Colon (tissue), 2 donors: ENCODE results near the gene RNU5D-1.
"Not testable (repeated sequence)": the region's sequence is repeated elsewhere in the genome, so short reads cannot be mapped to it uniquely, and the experiment has no call there.

Source experiments
- FAIRE-seq: peaks from 2 replicates; lab custom pipeline; 2012; peaks lifted over from hg19 to GRCh38; lab: Jason Lieb, UNC
- donor health status: control.
- donor health status: control.

RNU5D-1 gene

GRCh38 chr1:44730741-44731512 is at the start of gene RNU5D-1:
Gene RNU5D-1 (minus strand): TSS chr1:44731170.
- FAIRE-seq = no peak

- FAIRE-seq = no peak
Observed at GRCh38 chr1:44780583-44781121, 49.7 kb upstream of the RNU5D-1 start.

- no peak for FAIRE-seq
Observed at GRCh38 chr1:44778705-44779576, 48.0 kb upstream of the RNU5D-1 start.

GRCh38 chr1:44777969-44778635 is 47.1 kb upstream of the RNU5D-1 start:
- no peak for FAIRE-seq

GRCh38 chr1:44777547-44777946 is 46.6 kb upstream of the RNU5D-1 start:
- FAIRE-seq = no peak

- FAIRE-seq = no peak
Observed at GRCh38 chr1:44776730-44777068, 45.7 kb upstream of the RNU5D-1 start.

GRCh38 chr1:44775930-44776729 is 45.2 kb upstream of the RNU5D-1 start:
- FAIRE-seq = no peak

GRCh38 chr1:44775078-44775929 is 44.3 kb upstream of the RNU5D-1 start, which contains the start of gene RPS8:
Gene RPS8 (plus strand): TSS chr1:44775540. CDS start chr1:44775597, 57 bp downstream.
- FAIRE-seq = no peak

GRCh38 chr1:44766421-44766820 is 35.5 kb upstream of the RNU5D-1 start:
- FAIRE-seq = not testable (repeated sequence)

- FAIRE-seq = no peak
Observed at GRCh38 chr1:44760876-44761275, 29.9 kb upstream of the RNU5D-1 start.

GRCh38 chr1:44759077-44759476 is 28.1 kb upstream of the RNU5D-1 start:
- no peak for FAIRE-seq

- FAIRE-seq = no peak
Observed at GRCh38 chr1:44757420-44757819, 26.4 kb upstream of the RNU5D-1 start.

- FAIRE-seq = no peak
Observed at GRCh38 chr1:44747878-44748277, 16.9 kb upstream of the RNU5D-1 start.

GRCh38 chr1:44743211-44743610 is 12.2 kb upstream of the RNU5D-1 start:
- FAIRE-seq = no peak

GRCh38 chr1:44740179-44740617 is 9.2 kb upstream of the RNU5D-1 start:
- no peak for FAIRE-seq

GRCh38 chr1:44739307-44740178 is 8.6 kb upstream of the RNU5D-1 start, which contains the start of gene KIF2C:
Gene KIF2C (plus strand): TSS chr1:44739837. CDS start chr1:44739933, 96 bp downstream.
- FAIRE-seq = no peak

- not testable (repeated sequence) for FAIRE-seq
Observed at GRCh38 chr1:44738953-44739306, 8.0 kb upstream of the RNU5D-1 start.

GRCh38 chr1:44735992-44736391 is 5.0 kb upstream of the RNU5D-1 start:
- no peak for FAIRE-seq

- FAIRE-seq = no peak
Observed at GRCh38 chr1:44733784-44734183, 2.8 kb upstream of the RNU5D-1 start.
